SK-N-SH (cell line): Measurements from ENCODE around the gene PNMA6E. TPM values are rescaled to one million over a fixed set of nuclear protein-coding genes. Genes with fewer than 3 reads are reported as not detected.

Experiments
- CTCF ChIA-PET: fragments of 300-600, 350-600 bp; formaldehyde crosslinking; extraction: SDS; loops from one replicate; lab custom pipeline; 2021; lab: Yijun Ruan, JAX
- POLR2A ChIA-PET: fragments of 350-600 bp; sonication (Branson Sonifier 250); formaldehyde crosslinking; extraction: SDS; loops from one replicate; lab custom pipeline; 2020; ENCODE audit warnings: antibody characterized with exemption, inconsistent platforms; lab: Yijun Ruan, JAX
- DNase-seq: peaks from one replicate; pipeline ENCODE4 v3.0.0; 2012
- H2AFZ ChIP-seq: fragments of 200-600 bp; sonication (generic); 2 replicates; pipeline ENCODE4 v1.8.1; 2016; ENCODE audit warnings: antibody characterized with exemption, mild to moderate bottlenecking, low read depth
- H3F3A ChIP-seq: fragments of 200-600 bp; sonication (generic); replicated peaks from 2 replicates; pipeline ENCODE3; 2016; ENCODE audit warnings: antibody characterized with exemption, mild to moderate bottlenecking; ENCODE audit not compliant: insufficient read depth
- H3K27ac ChIP-seq, 2 experiments: fragments of 200-500 bp in 1 of 2; fragments of 200-600 bp in 1 of 2; sonication (Bioruptor generic) in 1 of 2; sonication (generic), shearing (Covaris generic) in 1 of 2; 2 replicates each; pipeline versions ENCODE4 v1.5.1 to v1.6.1; 2014 to 2016; ENCODE audit warnings: low read depth in 2 of 2, inconsistent platforms in 1 of 2, low read length in 1 of 2, mild to moderate bottlenecking in 1 of 2, mixed read lengths in 1 of 2
- H3K27me3 ChIP-seq: fragments of 200-600 bp; sonication (generic), shearing (Covaris generic); 2 replicates; pipeline ENCODE4 v1.6.1; 2016; ENCODE audit warnings: mixed run types; ENCODE audit not compliant: insufficient read depth
- H3K36me3 ChIP-seq, 2 experiments: fragments of 200-500 bp in 1 of 2; fragments of 200-600 bp in 1 of 2; sonication (Bioruptor generic) in 1 of 2; sonication (generic) in 1 of 2; replicated peaks in 1 of 2; 2 replicates each; pipeline versions ENCODE3 to v1.5.1; 2014 to 2016; ENCODE audit warnings: low read length in 1 of 2, mild to moderate bottlenecking in 1 of 2; ENCODE audit not compliant: insufficient read depth in 2 of 2, control insufficient read depth in 1 of 2
- H3K4me1 ChIP-seq, 2 experiments: fragments of 200-500 bp in 1 of 2; fragments of 200-600 bp in 1 of 2; sonication (Bioruptor generic) in 1 of 2; sonication (generic), shearing (Covaris generic) in 1 of 2; 2 replicates each; pipeline versions ENCODE4 v1.5.1 to v1.6.1; 2014 to 2016; ENCODE audit warnings: low read depth in 1 of 2, low read length in 1 of 2, mixed run types in 1 of 2; ENCODE audit not compliant: insufficient read depth in 2 of 2, control insufficient read depth in 1 of 2
- H3K4me2 ChIP-seq: fragments of 200-600 bp; sonication (generic), shearing (Covaris generic); 2 replicates; pipeline ENCODE4 v1.6.1; 2017; ENCODE audit warnings: mixed run types
- H3K4me3 ChIP-seq, 2 experiments: fragments of 200-500 bp in 1 of 2; fragments of 200-600 bp in 1 of 2; sonication (Bioruptor generic) in 1 of 2; sonication (generic), shearing (Covaris generic) in 1 of 2; 2 replicates each; pipeline versions ENCODE4 v1.5.1 to v1.8.1; 2014 to 2016; ENCODE audit warnings: low read depth in 2 of 2, inconsistent platforms in 1 of 2, low read length in 1 of 2, mild to moderate bottlenecking in 1 of 2, mixed read lengths in 1 of 2, moderate library complexity in 1 of 2
- H3K79me2 ChIP-seq: fragments of 200-600 bp; sonication (generic); 2 replicates; pipeline ENCODE4 v1.8.1; 2017; ENCODE audit warnings: mild to moderate bottlenecking; ENCODE audit not compliant: insufficient read depth
- H3K9ac ChIP-seq: fragments of 200-600 bp; sonication (generic); 2 replicates; pipeline ENCODE4 v1.6.1; 2017; ENCODE audit warnings: mixed run types
- H3K9me2 ChIP-seq: fragments of 200-600 bp; sonication (generic); 2 replicates; pipeline ENCODE4 v1.6.1; 2017; ENCODE audit warnings: mixed run types
- H3K9me3 ChIP-seq: fragments of 200-600 bp; sonication (generic); 2 replicates; pipeline ENCODE4 v1.6.1; 2017; ENCODE audit warnings: mixed run types, mild to moderate bottlenecking, moderate library complexity
- H4K20me1 ChIP-seq: fragments of 200-600 bp; sonication (generic); 2 replicates; pipeline ENCODE4 v1.6.1; 2017; ENCODE audit warnings: mild to moderate bottlenecking, mixed run types; ENCODE audit not compliant: insufficient read depth
- CHD2 ChIP-seq: fragments of 150-350 bp; IDR thresholded peaks from 2 replicates; pipeline ENCODE4 v1.6.1; 2018; ENCODE audit warnings: low read length; ENCODE audit not compliant: partially characterized antibody
- ELF1 ChIP-seq: IDR thresholded peaks from 2 replicates; pipeline ENCODE4 v1.4.0; 2012
- FOSL2 ChIP-seq: IDR thresholded peaks from 2 replicates; pipeline ENCODE4 v1.4.0; 2012; ENCODE audit warnings: low read depth, mild to moderate bottlenecking, moderate library complexity, borderline replicate concordance
- GATA2 ChIP-seq: sonication (generic); formaldehyde crosslinking; IDR thresholded peaks from 2 replicates; pipeline ENCODE4 v1.5.0; 2020; ENCODE audit warnings: mild to moderate bottlenecking, missing genetic modification reagents
- MEF2A ChIP-seq: IDR thresholded peaks from 2 replicates; pipeline ENCODE4 v1.4.0; 2012; ENCODE audit warnings: low read depth, borderline replicate concordance
- MXI1 ChIP-seq: IDR thresholded peaks from 2 replicates; pipeline ENCODE4 v1.6.1; 2012; ENCODE audit warnings: mild to moderate bottlenecking, low read depth, low read length, improper control_type of control experiment
- NRF1 ChIP-seq: IDR thresholded peaks from 2 replicates; pipeline ENCODE4 v1.6.1; 2012; ENCODE audit warnings: low read depth, mild to moderate bottlenecking, low read length
- POLR2AphosphoS5 ChIP-seq: IDR thresholded peaks from 2 replicates; pipeline ENCODE4 v1.6.1; 2012; ENCODE audit warnings: low read depth, low read length
- RAD21 ChIP-seq: IDR thresholded peaks from 2 replicates; pipeline ENCODE4 v1.6.1; 2012; ENCODE audit warnings: mild to moderate bottlenecking, low read length
- RCOR1 ChIP-seq: fragments of 150-350 bp; IDR thresholded peaks from 2 replicates; pipeline ENCODE4 v1.6.1; 2017; ENCODE audit warnings: antibody characterized with exemption, low read length
- SMC3 ChIP-seq: IDR thresholded peaks from 2 replicates; pipeline ENCODE4 v1.6.1; 2012; ENCODE audit warnings: low read depth, low read length, improper control_type of control experiment
- TCF12 ChIP-seq: IDR thresholded peaks from 2 replicates; pipeline ENCODE4 v1.4.0; 2012
- USF1 ChIP-seq: IDR thresholded peaks from 2 replicates; pipeline ENCODE4 v1.4.0; 2012; ENCODE audit warnings: low read depth, borderline replicate concordance
- WGBS: methylation state at CpG from one replicate; pipeline ENCODE4 v1.1.6; 2017; ENCODE audit warnings: low lambda C conversion rate; 5-methylcytosine and 5-hydroxymethylcytosine counted together
- polyA plus RNA-seq, 3 experiments: library from polyadenylated mRNA; depleted of rRNA; stranded (reverse); fragments of >200 nt; gene quantifications; 2 replicates each; pipeline ENCODE4 v1.2.3, GENCODE V29; 2012
- TF ChIP-seq, protein P1 (sequence below): IDR thresholded peaks from 2 replicates; pipeline ENCODE4 v1.4.0; 2012; ENCODE audit warnings: low read depth
- TF ChIP-seq, protein P2 (sequence below): fragments of 200-600 bp; sonication (generic); IDR thresholded peaks from 2 replicates; pipeline ENCODE4 v1.6.1; 2017; ENCODE audit warnings: antibody characterized with exemption, mild to moderate bottlenecking, moderate library complexity
- TF ChIP-seq, protein P3 (sequence below): IDR thresholded peaks from 2 replicates; pipeline ENCODE4 v1.6.1; 2012; ENCODE audit warnings: mild to moderate bottlenecking, low read depth, low read length, moderate library complexity

PNMA6E gene
- polyA plus RNA-seq, 1 of the 3 experiments (the other 2 are of a cell fraction) = not detected

DNA sequence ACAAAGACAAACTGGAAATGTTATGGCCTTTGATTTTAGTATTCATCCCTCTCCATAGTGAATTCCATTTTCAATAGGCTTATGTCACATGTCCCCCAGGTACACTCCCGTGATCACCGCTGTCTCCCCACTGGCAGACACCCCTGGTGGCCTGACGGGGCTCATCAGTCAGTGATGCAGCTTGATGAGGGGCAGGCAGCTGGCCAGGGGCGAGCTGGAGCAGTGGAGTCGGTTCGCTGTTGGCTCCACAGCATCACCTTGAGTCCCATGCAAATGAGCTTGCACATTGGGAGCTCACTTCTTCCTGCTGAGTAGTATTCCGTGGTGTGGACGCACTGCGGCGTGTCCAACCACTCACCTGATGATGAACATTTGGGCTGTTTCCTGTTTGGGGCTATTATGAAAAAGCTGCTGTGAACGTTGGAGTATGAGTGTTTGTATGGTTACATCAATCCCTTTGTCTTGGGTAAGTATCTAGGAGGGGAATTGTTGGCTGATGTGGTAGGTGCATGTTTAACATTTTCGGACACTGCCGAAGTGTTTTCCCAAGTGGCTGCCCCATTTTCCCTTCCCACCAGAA, 39.5 kb upstream of the PNMA6E start:
- Histone ChIP-seq H3K4me1 (no peaks in the 10 kb centered on the region), H3K9me3 (no peaks in the 10 kb centered on the region), H3F3A (no peaks in the 10 kb centered on the region), H3K27ac (no peak overlapping the region)
- no peak for TF ChIP-seq GATA2
- TF ChIP-seq, all 33 proteins: peak for 0
- ChIA-PET CTCF (interaction anchor here (0.6 to 1.0 kb wide), 2 partner anchors 288 to 388 kb away, joined by 3 read pairs; no protein-coding TSS in a partner anchor), POLR2A (no interaction called here)
- no peaks in the 10 kb centered on the region for H3K9me2 ChIP-seq
- no peaks in the 10 kb centered on the region for H3K36me3 ChIP-seq
- H2AFZ ChIP-seq = no peak overlapping the region
- H3K9ac ChIP-seq = no peak overlapping the region
- H3K4me3 ChIP-seq = no peak overlapping the region
- no peaks in the 10 kb centered on the region for H3K79me2 ChIP-seq
- H3K27me3 ChIP-seq = peaks cover 34% of the 10 kb centered on the region
- DNase-seq = no peak
- 23% methylated on average over 12 of the region's 13 CpGs for WGBS
- H4K20me1 ChIP-seq = no peaks in the 10 kb centered on the region
- no peak overlapping the region for H3K4me2 ChIP-seq

- Histone ChIP-seq H3K27me3 (peaks cover 34% of the 10 kb centered on the region), H3K9ac (no peak overlapping the region), H3K4me1 (no peaks in the 10 kb centered on the region), H4K20me1 (no peaks in the 10 kb centered on the region), H3K9me2 (no peaks in the 10 kb centered on the region), H3K4me2 (no peak overlapping the region), H3K27ac (no peak overlapping the region), H3K36me3 (no peaks in the 10 kb centered on the region), H3K9me3 (no peaks in the 10 kb centered on the region), H3K4me3 (no peak overlapping the region), H3K79me2 (no peaks in the 10 kb centered on the region), H2AFZ (no peak overlapping the region), H3F3A (no peaks in the 10 kb centered on the region)
- DNase-seq = no peak
- no peak for TF ChIP-seq RAD21
- TF ChIP-seq TCF12 = no peak
- no peak for TF ChIP-seq MXI1
- no peak for TF ChIP-seq NRF1
- no peak for TF ChIP-seq ELF1
- no peak for TF ChIP-seq MEF2A
- TF ChIP-seq, protein P1, sequence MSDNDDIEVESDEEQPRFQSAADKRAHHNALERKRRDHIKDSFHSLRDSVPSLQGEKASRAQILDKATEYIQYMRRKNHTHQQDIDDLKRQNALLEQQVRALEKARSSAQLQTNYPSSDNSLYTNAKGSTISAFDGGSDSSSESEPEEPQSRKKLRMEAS = no peak
- no peak for TF ChIP-seq POLR2AphosphoS5
- TF ChIP-seq USF1 = no peak
- POLR2A ChIA-PET = no interaction called here
- CTCF ChIA-PET = interaction anchor here (1.0 kb wide), 1 partner anchor 387 kb away, joined by 3 read pairs; no protein-coding TSS in a partner anchor
- WGBS = 59% methylated on average over 4 of the region's 4 CpGs
Observed at GRCh38 chrX:153439977-153440376, 38.8 kb upstream of the PNMA6E start.

GRCh38 chrX:153438532-153438931, 37.4 kb upstream of the PNMA6E start:
- no peaks in the 10 kb centered on the region for H3K4me1 ChIP-seq
- ChIA-PET POLR2A (no interaction called here), CTCF (interaction anchor here (0.7 to 2.9 kb wide), 16 partner anchors 10 to 497 kb away, joined by 3 to 24 read pairs (median 3); partner anchors contain the start of gene PNMA6E)
- no peak overlapping the region for H3K4me2 ChIP-seq
- H3K36me3 ChIP-seq = no peaks in the 10 kb centered on the region
- no peaks in the 10 kb centered on the region for H3K9me3 ChIP-seq
- no peak overlapping the region for H2AFZ ChIP-seq
- peaks cover 46% of the 10 kb centered on the region for H3K27me3 ChIP-seq
- no peak overlapping the region for H3K27ac ChIP-seq
- H3K9ac ChIP-seq = no peak overlapping the region
- H3F3A ChIP-seq = no peaks in the 10 kb centered on the region
- no peaks in the 10 kb centered on the region for H3K9me2 ChIP-seq
- no peak overlapping the region for H3K4me3 ChIP-seq
- no peak for DNase-seq
- no peaks in the 10 kb centered on the region for H4K20me1 ChIP-seq
- H3K79me2 ChIP-seq = no peaks in the 10 kb centered on the region
- 17% methylated on average over 7 of the region's 8 CpGs for WGBS
- TF ChIP-seq FOSL2 = no peak
- TF ChIP-seq, protein P2, sequence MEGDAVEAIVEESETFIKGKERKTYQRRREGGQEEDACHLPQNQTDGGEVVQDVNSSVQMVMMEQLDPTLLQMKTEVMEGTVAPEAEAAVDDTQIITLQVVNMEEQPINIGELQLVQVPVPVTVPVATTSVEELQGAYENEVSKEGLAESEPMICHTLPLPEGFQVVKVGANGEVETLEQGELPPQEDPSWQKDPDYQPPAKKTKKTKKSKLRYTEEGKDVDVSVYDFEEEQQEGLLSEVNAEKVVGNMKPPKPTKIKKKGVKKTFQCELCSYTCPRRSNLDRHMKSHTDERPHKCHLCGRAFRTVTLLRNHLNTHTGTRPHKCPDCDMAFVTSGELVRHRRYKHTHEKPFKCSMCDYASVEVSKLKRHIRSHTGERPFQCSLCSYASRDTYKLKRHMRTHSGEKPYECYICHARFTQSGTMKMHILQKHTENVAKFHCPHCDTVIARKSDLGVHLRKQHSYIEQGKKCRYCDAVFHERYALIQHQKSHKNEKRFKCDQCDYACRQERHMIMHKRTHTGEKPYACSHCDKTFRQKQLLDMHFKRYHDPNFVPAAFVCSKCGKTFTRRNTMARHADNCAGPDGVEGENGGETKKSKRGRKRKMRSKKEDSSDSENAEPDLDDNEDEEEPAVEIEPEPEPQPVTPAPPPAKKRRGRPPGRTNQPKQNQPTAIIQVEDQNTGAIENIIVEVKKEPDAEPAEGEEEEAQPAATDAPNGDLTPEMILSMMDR = peak; percentile 31; the same call in 1 of the 2 replicates
- peak; percentile 45 for TF ChIP-seq SMC3
- TF ChIP-seq NRF1 = no peak
- TF ChIP-seq, protein P3, sequence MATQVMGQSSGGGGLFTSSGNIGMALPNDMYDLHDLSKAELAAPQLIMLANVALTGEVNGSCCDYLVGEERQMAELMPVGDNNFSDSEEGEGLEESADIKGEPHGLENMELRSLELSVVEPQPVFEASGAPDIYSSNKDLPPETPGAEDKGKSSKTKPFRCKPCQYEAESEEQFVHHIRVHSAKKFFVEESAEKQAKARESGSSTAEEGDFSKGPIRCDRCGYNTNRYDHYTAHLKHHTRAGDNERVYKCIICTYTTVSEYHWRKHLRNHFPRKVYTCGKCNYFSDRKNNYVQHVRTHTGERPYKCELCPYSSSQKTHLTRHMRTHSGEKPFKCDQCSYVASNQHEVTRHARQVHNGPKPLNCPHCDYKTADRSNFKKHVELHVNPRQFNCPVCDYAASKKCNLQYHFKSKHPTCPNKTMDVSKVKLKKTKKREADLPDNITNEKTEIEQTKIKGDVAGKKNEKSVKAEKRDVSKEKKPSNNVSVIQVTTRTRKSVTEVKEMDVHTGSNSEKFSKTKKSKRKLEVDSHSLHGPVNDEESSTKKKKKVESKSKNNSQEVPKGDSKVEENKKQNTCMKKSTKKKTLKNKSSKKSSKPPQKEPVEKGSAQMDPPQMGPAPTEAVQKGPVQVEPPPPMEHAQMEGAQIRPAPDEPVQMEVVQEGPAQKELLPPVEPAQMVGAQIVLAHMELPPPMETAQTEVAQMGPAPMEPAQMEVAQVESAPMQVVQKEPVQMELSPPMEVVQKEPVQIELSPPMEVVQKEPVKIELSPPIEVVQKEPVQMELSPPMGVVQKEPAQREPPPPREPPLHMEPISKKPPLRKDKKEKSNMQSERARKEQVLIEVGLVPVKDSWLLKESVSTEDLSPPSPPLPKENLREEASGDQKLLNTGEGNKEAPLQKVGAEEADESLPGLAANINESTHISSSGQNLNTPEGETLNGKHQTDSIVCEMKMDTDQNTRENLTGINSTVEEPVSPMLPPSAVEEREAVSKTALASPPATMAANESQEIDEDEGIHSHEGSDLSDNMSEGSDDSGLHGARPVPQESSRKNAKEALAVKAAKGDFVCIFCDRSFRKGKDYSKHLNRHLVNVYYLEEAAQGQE = no peak
- no peak for TF ChIP-seq RCOR1
- TF ChIP-seq CHD2 = no peak
- no peak for TF ChIP-seq MXI1
